ENCODE data around the gene CRIM1.
A peak's percentile ranks its signal among the peaks of the same experiment; 100 is the strongest.
"Not testable (repeated sequence)": the region's sequence is repeated elsewhere in the genome, so short reads cannot be mapped to it uniquely, and the experiment has no call there.

CRIM1 gene

GRCh38 chr2:36351736-36352349, 3.7 kb upstream of the CRIM1 start:
- no peak for DNase-seq (ENCODE audit: low read depth in 2 of 2)

- DNase-seq (ENCODE audit: low read depth in 2 of 2): no peak
These were observed 2.9 kb upstream of the CRIM1 start for GRCh38 chr2:36352701-36353100.

- DNase-seq (ENCODE audit: low read depth in 2 of 2): no peak
These were observed 797 bp upstream of the CRIM1 start for GRCh38 chr2:36354811-36355150.

DNA sequence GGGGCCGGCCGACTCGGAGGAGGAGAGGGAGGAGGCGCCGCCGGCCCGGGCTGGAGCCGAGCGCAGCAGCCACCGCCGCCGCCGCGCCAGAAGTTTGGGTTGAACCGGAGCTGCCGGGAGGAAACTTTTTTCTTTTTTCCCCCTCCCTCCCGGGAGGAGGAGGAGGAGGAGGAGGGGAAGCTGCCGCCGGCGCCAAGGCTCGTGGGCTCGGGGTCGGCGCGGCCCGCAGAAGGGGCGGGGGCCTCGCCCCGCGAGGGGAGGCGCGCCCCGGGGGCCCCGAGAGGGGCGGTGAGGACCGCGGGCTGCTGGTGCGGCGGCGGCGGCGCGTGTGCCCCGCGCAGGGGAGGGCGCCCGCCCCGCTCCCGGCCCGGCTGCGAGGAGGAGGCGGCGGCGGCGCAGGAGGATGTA, 316 bp downstream of the CRIM1 start:
- no peak for DNase-seq (ENCODE audit: low read depth in 2 of 2)

- DNase-seq (ENCODE audit: low read depth in 2 of 2): peak in 1 of 2 donors; percentile 18
These were observed 866 bp downstream of the CRIM1 start for GRCh38 chr2:36356298-36356989.

GRCh38 chr2:36356990-36357846, 1.6 kb downstream of the CRIM1 start:
- peak in 1 of 2 donors; percentile 4 for DNase-seq (ENCODE audit: low read depth in 2 of 2)

DNA sequence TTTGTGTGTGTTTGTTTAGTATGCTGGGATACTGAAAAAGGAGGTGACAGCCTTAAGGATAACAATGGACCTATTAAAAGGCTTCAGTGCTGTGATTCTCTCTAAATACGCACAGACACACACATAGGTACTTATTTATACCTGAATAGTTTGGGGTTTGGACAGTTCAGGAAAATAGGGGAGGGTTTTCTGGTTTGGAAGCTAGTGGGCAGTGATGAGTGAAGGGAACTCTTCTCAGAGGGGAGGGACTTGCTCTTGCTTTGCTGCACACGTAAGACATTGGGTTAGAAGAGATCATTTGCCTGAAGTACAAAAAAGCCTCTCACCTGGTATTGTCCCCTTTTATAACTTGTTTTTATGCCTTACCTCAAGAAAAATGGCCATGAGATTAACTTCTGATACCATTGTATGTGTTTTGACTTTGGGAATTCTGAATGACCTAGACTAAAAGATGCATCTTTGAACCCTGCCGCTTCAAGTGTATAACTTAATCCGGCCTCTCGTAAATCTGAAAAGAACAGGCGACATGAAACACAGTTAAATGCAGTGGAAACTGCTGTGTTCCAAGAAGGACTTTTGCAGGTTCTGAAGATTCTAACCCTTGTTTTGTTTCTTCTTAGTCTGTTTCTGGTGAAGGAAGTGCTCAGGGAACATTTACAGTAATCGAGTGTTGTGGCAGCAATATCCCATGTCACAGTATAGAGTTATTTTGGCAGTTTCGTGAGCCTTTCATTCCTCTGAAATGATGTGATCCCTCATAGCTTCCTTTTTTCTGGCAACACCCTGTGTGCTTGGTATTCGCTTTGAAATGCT, 2.5 kb downstream of the CRIM1 start:
- DNase-seq (ENCODE audit: low read depth in 2 of 2): no peak

- no peak for DNase-seq (ENCODE audit: low read depth in 2 of 2)
These were observed 3.5 kb downstream of the CRIM1 start for GRCh38 chr2:36359067-36359466.

- DNase-seq (ENCODE audit: low read depth in 2 of 2): no peak
These were observed 4.5 kb downstream of the CRIM1 start for GRCh38 chr2:36360063-36360462.

- no peak for DNase-seq (ENCODE audit: low read depth in 2 of 2)
These were observed 5.3 kb downstream of the CRIM1 start for GRCh38 chr2:36360834-36361233.

DNA sequence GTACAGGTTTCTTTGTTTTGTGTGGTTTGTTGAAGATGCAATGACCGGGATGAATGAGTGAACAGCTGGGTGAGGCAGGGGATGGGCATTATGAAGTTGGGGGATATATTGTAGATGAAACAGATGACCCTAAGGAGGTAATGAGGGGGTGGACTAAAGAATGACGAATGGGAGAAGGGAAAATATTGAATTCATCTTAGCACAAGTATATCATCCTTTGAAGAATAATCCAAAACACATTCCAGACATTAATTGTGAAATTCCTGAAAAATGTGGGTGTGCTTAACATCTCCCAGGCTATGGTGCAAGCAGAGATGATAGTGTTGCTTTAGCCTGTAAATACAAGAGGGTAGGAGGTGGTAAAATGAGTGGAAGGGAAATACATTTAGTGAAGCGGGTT, 5.8 kb downstream of the CRIM1 start:
- DNase-seq (ENCODE audit: low read depth in 2 of 2): no peak

DNA sequence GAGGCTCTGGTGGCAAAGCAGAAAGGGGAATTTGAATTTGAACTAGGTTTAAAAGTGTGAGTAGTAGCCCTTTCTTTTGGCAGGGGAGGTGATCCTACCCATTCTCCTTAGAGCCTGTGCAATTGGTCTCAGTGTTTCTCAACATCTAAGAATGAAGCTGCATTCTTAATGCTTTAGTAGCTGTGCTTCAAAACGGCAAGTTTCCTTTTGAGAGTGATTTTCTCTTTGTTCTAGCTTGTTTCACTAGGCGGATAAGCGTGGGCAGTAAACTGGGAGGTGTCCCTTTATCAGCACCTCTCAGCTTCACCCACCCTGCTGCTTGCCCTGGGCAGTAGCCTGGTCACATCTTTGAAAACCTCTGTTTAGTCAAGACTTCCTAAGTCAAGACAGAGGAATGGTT, 6.7 kb downstream of the CRIM1 start:
- DNase-seq (ENCODE audit: low read depth in 2 of 2): no peak

DNA sequence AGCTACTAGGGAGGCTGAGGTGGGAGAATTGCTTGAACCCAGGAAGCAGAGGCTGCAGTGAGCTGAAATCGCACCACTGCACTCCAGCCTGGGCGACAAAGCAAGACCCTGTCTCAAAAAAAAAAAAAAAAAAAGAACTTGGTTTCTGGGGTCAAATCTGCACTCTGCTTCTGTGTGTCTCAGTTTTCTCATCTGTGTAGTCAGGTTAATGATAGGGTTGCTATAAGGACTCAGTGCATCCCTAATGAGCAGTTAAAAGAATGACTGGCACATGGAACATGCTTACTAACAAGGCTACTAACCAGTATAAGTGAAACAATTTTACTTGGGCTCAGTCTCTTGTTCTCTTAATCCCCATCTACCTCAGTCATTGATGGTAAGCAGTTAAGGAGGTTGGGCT, 7.5 kb downstream of the CRIM1 start:
- not testable (repeated sequence) for DNase-seq (ENCODE audit: low read depth in 2 of 2)

DNA sequence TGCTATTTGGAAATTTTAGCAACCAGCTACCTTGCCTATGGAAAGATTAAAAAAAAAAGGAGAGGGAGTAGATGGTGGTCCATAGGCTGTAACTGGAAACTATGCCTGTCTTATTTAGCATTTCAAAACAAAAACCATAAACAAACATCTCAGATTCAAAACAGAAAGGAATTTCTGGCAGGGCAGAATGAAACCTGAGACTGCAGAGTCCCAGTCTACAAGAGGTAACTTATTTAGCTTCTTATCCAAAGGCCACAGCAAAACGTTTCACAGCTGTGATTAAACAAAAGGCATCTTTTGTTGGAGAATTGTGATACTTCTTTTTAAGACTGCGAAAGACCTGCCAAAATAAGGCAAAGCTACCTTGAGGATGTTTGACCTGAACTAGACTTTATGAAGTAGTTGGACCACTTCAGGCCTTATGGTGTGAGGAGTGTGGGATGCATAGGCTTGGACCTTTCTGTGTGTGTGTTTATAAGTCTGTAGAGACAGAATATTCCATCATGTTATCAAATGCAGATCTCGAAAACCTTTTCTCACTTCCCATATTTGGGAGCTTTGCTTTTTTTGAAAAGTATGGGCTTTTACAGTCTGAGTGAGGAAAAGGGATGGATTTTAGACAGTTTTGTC, 11.0 kb downstream of the CRIM1 start:
- no peak for DNase-seq (ENCODE audit: low read depth in 2 of 2)

DNA sequence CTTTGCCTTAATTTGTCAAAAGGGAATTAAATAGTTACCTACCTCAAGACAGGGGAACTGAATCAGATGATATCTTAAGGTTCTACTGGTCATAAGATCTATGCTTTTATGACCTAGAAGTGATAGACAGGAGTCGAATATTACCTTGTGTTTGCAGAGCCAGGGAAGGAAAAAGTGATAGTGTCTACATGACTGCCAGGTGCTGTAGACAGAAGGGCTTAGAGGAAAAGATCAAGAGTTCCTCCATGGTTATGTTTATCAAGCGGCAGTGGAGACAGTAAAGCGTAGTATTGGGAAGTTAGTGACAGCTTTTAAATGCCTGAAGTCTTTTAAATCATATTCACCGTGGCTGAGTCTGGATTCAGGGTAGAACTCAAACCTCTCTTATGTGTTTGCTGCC, 11.9 kb downstream of the CRIM1 start:
- DNase-seq (ENCODE audit: low read depth in 2 of 2): no peak

DNA sequence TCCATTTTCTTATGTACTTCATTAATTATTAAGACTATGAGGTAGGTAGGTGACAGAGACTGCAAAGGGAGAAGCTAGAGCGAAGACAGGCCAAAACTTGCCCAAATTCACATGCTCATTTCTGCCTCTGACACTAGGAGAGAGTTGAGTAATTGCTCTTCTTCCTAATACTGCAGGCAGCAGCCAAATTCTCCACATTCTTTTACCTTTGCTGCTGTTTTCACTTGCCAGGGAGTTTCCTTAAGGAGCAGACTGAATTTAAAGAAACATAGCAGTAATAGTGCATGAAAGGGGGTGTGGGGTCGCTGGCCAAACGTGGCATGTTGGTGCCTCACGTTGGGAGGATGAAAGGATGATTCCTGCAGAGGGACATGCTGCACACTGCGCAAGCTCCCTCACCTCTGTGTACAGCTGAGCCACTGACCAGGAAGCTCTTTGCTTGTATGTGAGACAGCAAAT, 12.3 kb downstream of the CRIM1 start:
- no peak for DNase-seq (ENCODE audit: low read depth in 2 of 2)

DNA sequence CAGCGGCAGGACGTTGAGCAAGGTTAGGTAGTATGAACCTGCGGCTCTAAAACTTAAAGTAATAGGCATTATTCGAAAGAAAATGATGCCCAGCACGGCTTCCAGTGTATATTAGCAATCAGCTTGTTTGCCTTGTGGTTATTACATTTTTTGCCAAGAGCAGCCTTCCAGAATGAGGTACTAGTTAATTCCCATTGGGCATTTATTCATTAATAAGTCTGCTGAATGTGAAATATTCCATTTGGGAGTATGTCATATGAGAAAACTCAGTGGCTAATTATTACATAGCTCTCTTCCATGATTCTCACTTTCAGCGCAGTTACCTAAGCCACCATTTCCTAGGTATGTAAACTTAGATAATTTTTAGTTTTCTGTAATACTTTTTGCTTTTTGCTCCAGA, 12.9 kb downstream of the CRIM1 start:
- DNase-seq (ENCODE audit: low read depth in 2 of 2): no peak

- DNase-seq (ENCODE audit: low read depth in 2 of 2): no peak
These were observed 13.6 kb downstream of the CRIM1 start for GRCh38 chr2:36369163-36369562.

DNA sequence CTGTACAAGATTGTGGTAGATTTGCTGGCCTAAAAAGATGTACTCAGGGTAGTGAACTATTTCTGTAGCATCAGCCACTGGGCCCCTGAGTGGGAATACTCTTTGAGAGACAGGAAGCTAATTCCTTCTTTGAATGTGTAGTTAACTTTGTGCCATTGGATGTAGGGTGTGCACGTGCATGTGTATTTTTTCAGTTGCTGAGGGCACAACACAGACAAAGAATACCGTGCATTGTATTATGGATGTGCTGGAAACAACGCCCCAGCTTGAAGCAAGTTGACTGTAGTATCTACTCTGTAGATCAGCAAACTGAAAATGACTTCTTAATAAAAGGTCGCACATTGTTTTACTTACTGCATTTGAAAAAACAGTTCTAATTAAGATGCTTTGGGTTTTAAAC, 14.1 kb downstream of the CRIM1 start:
- DNase-seq (ENCODE audit: low read depth in 2 of 2): no peak

DNA sequence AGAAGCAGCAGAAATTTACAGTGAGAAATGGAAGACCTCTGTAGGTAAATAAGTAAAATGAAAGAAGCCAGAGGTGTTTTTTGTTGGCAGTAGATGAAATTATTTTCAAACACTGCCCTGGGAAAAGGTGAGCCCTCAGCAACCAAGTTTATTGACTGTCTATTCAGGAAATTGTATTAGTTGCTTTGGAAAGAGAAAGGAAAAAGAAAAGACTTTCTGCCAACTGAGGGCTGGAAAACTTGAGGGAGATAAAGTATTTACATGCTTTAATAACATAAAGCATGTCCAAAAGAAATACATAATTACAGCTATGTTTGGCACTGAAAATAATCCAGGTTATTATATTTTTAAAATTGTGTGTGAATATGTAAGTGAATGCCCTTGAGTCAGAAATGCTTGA, 14.7 kb downstream of the CRIM1 start:
- no peak for DNase-seq (ENCODE audit: low read depth in 2 of 2)

DNA sequence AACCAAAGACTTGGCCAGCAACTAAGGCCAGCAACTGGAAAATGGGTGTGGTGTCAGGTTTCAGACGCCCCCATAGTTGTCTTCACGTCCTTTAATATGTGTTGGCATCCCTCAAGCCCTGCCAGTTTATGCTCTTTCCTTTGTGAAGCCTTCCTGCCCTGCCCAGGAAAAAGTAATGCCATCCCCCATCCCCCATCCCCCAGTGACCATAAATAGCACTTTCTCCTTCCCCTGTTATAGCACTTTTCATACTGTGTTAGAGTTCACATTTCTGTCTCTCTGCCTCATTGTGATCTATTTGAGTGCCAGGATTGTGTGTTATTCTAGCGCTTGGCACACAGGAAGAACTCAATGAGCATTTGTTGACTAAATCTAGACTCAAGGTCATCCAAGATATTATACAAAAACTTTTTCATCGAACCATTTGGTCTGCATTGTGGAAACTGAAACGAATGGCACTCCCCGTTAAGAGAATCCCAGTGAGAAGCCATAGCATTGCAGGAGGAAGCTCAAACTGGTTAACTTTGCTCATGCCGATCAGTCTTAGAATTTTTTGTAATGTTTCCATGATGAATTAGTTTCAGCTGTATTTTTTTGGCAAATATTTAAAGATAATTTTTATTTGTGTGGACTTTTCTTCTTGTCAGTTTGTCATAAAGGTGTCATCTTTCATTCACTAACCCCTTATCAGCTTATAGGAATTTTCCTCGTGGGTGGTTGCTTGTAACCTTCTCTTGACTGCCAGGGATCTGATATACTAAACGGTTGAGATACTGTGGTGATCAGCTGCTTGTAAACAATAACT, 15.7 kb downstream of the CRIM1 start:
- no peak for DNase-seq (ENCODE audit: low read depth in 2 of 2)

All from activated CD4-positive, alpha-beta T cell treated with anti-CD3 and anti-CD28 coated beads for 24 hours (primary cell).